ENCODE results near the gene PPP1R13L.
"Not testable (repeated sequence)": the region's sequence is repeated elsewhere in the genome, so short reads cannot be mapped to it uniquely, and the experiment has no call there.

The PPP1R13L gene

GRCh38 chr19:45347570-45348366, 57.1 kb downstream of the PPP1R13L start:
- Histone ChIP-seq H3K27me3 (ENCODE audit: low read depth) (no peaks in the 10 kb centered on the region), H3K4me1 (no peaks in the 10 kb centered on the region), H3K4me3 (no peak overlapping the region), H3K9me3 (no peaks in the 10 kb centered on the region), H3K36me3 (replicated peaks) (peaks cover 36% of the 10 kb centered on the region)
- no peak for DNase-seq (ENCODE audit: low spot score in 2 of 2)
- in situ Hi-C loops (cut with MboI; ENCODE audit: low sequenced_read_pairs) = no loop called here

- Histone ChIP-seq H3K4me1 (no peaks in the 10 kb centered on the region), H3K4me3 (no peak overlapping the region), H3K9me3 (no peaks in the 10 kb centered on the region), H3K36me3 (replicated peaks) (peaks cover 23% of the 10 kb centered on the region), H3K27me3 (ENCODE audit: low read depth) (no peaks in the 10 kb centered on the region)
- in situ Hi-C loops (cut with MboI; ENCODE audit: low sequenced_read_pairs) = no loop called here
- no peak for DNase-seq (ENCODE audit: low spot score in 2 of 2)
Observed at GRCh38 chr19:45346449-45346848, 58.4 kb downstream of the PPP1R13L start.

- in situ Hi-C loops (cut with MboI; ENCODE audit: low sequenced_read_pairs) = no loop called here
- Histone ChIP-seq H3K27me3 (ENCODE audit: low read depth) (no peaks in the 10 kb centered on the region), H3K36me3 (replicated peaks) (peaks cover 13% of the 10 kb centered on the region), H3K4me3 (no peak overlapping the region), H3K9me3 (no peaks in the 10 kb centered on the region), H3K4me1 (peaks cover 3% of the 10 kb centered on the region; the same call in 1 of the 2 replicates)
- no peak for DNase-seq (ENCODE audit: low spot score in 2 of 2)
Observed at GRCh38 chr19:45345506-45345860, 59.4 kb downstream of the PPP1R13L start.

GRCh38 chr19:45344621-45345505, 60.0 kb downstream of the PPP1R13L start:
- Histone ChIP-seq H3K4me3 (no peak overlapping the region), H3K27me3 (ENCODE audit: low read depth) (no peaks in the 10 kb centered on the region), H3K9me3 (no peaks in the 10 kb centered on the region), H3K4me1 (peaks cover 3% of the 10 kb centered on the region; the same call in 1 of the 2 replicates), H3K36me3 (replicated peaks) (peaks cover 9% of the 10 kb centered on the region)
- in situ Hi-C loops (cut with MboI; ENCODE audit: low sequenced_read_pairs) = no loop called here
- no peak for DNase-seq (ENCODE audit: low spot score in 2 of 2)

- Histone ChIP-seq H3K4me1 (peaks cover 3% of the 10 kb centered on the region; the same call in 1 of the 2 replicates), H3K4me3 (no peak overlapping the region), H3K36me3 (replicated peaks) (no peaks in the 10 kb centered on the region), H3K27me3 (ENCODE audit: low read depth) (no peaks in the 10 kb centered on the region), H3K9me3 (no peaks in the 10 kb centered on the region)
- DNase-seq (ENCODE audit: low spot score in 2 of 2) = no peak
- in situ Hi-C loops (cut with MboI; ENCODE audit: low sequenced_read_pairs) = no loop called here
Observed at GRCh38 chr19:45342911-45343310, 62.0 kb downstream of the PPP1R13L start.

- Histone ChIP-seq H3K36me3 (replicated peaks) (no peaks in the 10 kb centered on the region), H3K4me1 (peaks cover 3% of the 10 kb centered on the region; the same call in 1 of the 2 replicates), H3K27me3 (ENCODE audit: low read depth) (no peaks in the 10 kb centered on the region), H3K4me3 (peak overlapping the region; percentile 56), H3K9me3 (no peaks in the 10 kb centered on the region)
- DNase-seq (ENCODE audit: low spot score in 2 of 2) = peak in 1 of 2 experiments; percentile 50
- in situ Hi-C loops (cut with MboI; ENCODE audit: low sequenced_read_pairs) = no loop called here
Observed at GRCh38 chr19:45340899-45341453, 63.9 kb downstream of the PPP1R13L start.

GRCh38 chr19:45340232-45340898, 64.5 kb downstream of the PPP1R13L start, which contains the start of gene KLC3:
KLC3 (plus strand) TSS chr19:45340750; CDS start chr19:45345542, 4,792 bp downstream.
- DNase-seq (ENCODE audit: low spot score in 2 of 2) = peak in 1 of 2 experiments; percentile 64
- in situ Hi-C loops (cut with MboI; ENCODE audit: low sequenced_read_pairs) = no loop called here
- H3K36me3 ChIP-seq (replicated peaks) = no peaks in the 10 kb centered on the region
- H3K27me3 ChIP-seq (ENCODE audit: low read depth) = no peaks in the 10 kb centered on the region
- peaks cover 3% of the 10 kb centered on the region; the same call in 1 of the 2 replicates for H3K4me1 ChIP-seq
- no peaks in the 10 kb centered on the region for H3K9me3 ChIP-seq
- H3K4me3 ChIP-seq = peak within 1 kb of the TSS; percentile 56

GRCh38 chr19:45339629-45340028, 65.2 kb downstream of the PPP1R13L start:
- in situ Hi-C loops (cut with MboI; ENCODE audit: low sequenced_read_pairs) = loop anchor here (10.0 kb wide), 1 partner anchor 155 kb away; no protein-coding TSS in a partner anchor
- Histone ChIP-seq H3K4me3 (no peak overlapping the region), H3K27me3 (ENCODE audit: low read depth) (no peaks in the 10 kb centered on the region), H3K4me1 (peaks cover 3% of the 10 kb centered on the region; the same call in 1 of the 2 replicates), H3K36me3 (replicated peaks) (no peaks in the 10 kb centered on the region), H3K9me3 (no peaks in the 10 kb centered on the region)
- no peak for DNase-seq (ENCODE audit: low spot score in 2 of 2)

GRCh38 chr19:45336696-45337251, 68.1 kb downstream of the PPP1R13L start:
- no peaks in the 10 kb centered on the region for H3K9me3 ChIP-seq
- H3K4me3 ChIP-seq = no peak overlapping the region
- in situ Hi-C loops (cut with MboI; ENCODE audit: low sequenced_read_pairs) = loop anchor here (10.0 kb wide), 1 partner anchor 152 kb away; no protein-coding TSS in a partner anchor
- DNase-seq (ENCODE audit: low spot score in 2 of 2) = no peak
- H3K27me3 ChIP-seq (ENCODE audit: low read depth) = no peaks in the 10 kb centered on the region
- peaks cover 3% of the 10 kb centered on the region; the same call in 1 of the 2 replicates for H3K4me1 ChIP-seq
- no peaks in the 10 kb centered on the region for H3K36me3 ChIP-seq (replicated peaks)

- in situ Hi-C loops (cut with MboI; ENCODE audit: low sequenced_read_pairs) = loop anchor here (10.0 kb wide), 1 partner anchor 150 kb away; no protein-coding TSS in a partner anchor
- H3K4me3 ChIP-seq; H3K4me1 ChIP-seq; H3K36me3 ChIP-seq (replicated peaks); DNase-seq (ENCODE audit: low spot score in 2 of 2); H3K27me3 ChIP-seq (ENCODE audit: low read depth); H3K9me3 ChIP-seq: not testable (repeated sequence)
Observed at GRCh38 chr19:45334881-45335280, 70.0 kb downstream of the PPP1R13L start.

GRCh38 chr19:45333609-45334303, 71.1 kb downstream of the PPP1R13L start:
- no peaks in the 10 kb centered on the region for H3K4me1 ChIP-seq
- no peaks in the 10 kb centered on the region for H3K27me3 ChIP-seq (ENCODE audit: low read depth)
- no peaks in the 10 kb centered on the region for H3K9me3 ChIP-seq
- no peak overlapping the region for H3K4me3 ChIP-seq
- in situ Hi-C loops (cut with MboI; ENCODE audit: low sequenced_read_pairs) = loop anchor here (10.0 kb wide), 1 partner anchor 149 kb away; no protein-coding TSS in a partner anchor
- no peak for DNase-seq (ENCODE audit: low spot score in 2 of 2)
- H3K36me3 ChIP-seq (replicated peaks) = no peaks in the 10 kb centered on the region

- no peaks in the 10 kb centered on the region for H3K36me3 ChIP-seq (replicated peaks)
- in situ Hi-C loops (cut with MboI; ENCODE audit: low sequenced_read_pairs) = loop anchor here (10.0 kb wide), 1 partner anchor 147 kb away; no protein-coding TSS in a partner anchor
Observed at GRCh38 chr19:45331411-45331810, 73.5 kb downstream of the PPP1R13L start.

More at GRCh38 chr19:45331411-45331810, 73.5 kb downstream of the PPP1R13L start:
- Histone ChIP-seq H3K9me3 (no peaks in the 10 kb centered on the region), H3K4me3 (no peak overlapping the region), H3K27me3 (ENCODE audit: low read depth) (no peaks in the 10 kb centered on the region), H3K4me1 (no peaks in the 10 kb centered on the region)
- no peak for DNase-seq (ENCODE audit: low spot score in 2 of 2)

All from HAP-1 (cell line).